Stomach (tissue), 9 donors: Measurements from ENCODE around the gene PTPN7. TPM values are rescaled to one million over a fixed set of nuclear protein-coding genes. Genes with fewer than 3 reads are reported as not detected.

ENCODE experiments used
- DNase-seq, 2 donors: peaks; one replicate each; pipeline versions ENCODE4 v3.0.0 to v3.0.0-alpha.2; 2013 to 2019
- H3K27ac ChIP-seq, 5 donors: fragments of 200-600 bp in 4 of 5; sonication (generic) in 4 of 5; one replicate each; pipeline ENCODE4 v1.5.1; 2013 to 2019; ENCODE audit warnings: mild to moderate bottlenecking in 1 of 5, moderate library complexity in 1 of 5
- H3K27me3 ChIP-seq, 3 donors: fragments of 200-600 bp; sonication (generic); one replicate each; pipeline ENCODE4 v1.5.1; 2017 to 2019; ENCODE audit warnings: mixed run types in 1 of 3
- H3K36me3 ChIP-seq, 4 donors: fragments of 200-600 bp; sonication (generic); 1 replicate in 3 of 4; 2 replicates in 1 of 4; pipeline ENCODE4 v1.5.1; 2016 to 2019
- H3K4me1 ChIP-seq, 4 donors: fragments of 200-600 bp; sonication (generic); one replicate each; pipeline ENCODE4 v1.5.1; 2016 to 2019
- H3K4me3 ChIP-seq, 4 donors: fragments of 200-600 bp; sonication (generic) in 3 of 4; one replicate each; pipeline ENCODE4 v1.5.1; 2016 to 2019; ENCODE audit warnings: mild to moderate bottlenecking in 1 of 4
- H3K9me3 ChIP-seq, 4 donors: fragments of 200-600 bp; sonication (generic); one replicate each; pipeline ENCODE4 v1.5.1; 2016 to 2019
- CTCF ChIP-seq, 7 experiments: fragments of 450-650 bp in 4 of 7; fragments of 200-600 bp in 3 of 7; sonication (generic) in 3 of 7; IDR thresholded peaks; one replicate each; pipeline ENCODE4 v1.5.1; 2016 to 2019; ENCODE audit warnings: antibody characterized with exemption in 7 of 7, control low read depth in 2 of 7, mild to moderate bottlenecking in 1 of 7
- EP300 ChIP-seq: sonication (generic); formaldehyde crosslinking; IDR thresholded peaks from one replicate; pipeline ENCODE4 v1.6.1; 2017; ENCODE audit warnings: antibody characterized with exemption
- POLR2A ChIP-seq, 4 donors: fragments of 450-650 bp; IDR thresholded peaks; one replicate each; pipeline ENCODE4 v1.6.1; 2016; ENCODE audit warnings: antibody characterized with exemption in 4 of 4, control low read depth in 2 of 4, mild to moderate bottlenecking in 1 of 4, moderate library complexity in 1 of 4
- POLR2AphosphoS5 ChIP-seq, 3 donors: sonication (generic); formaldehyde crosslinking; IDR thresholded peaks; one replicate each; pipeline ENCODE4 v1.6.1; 2016; ENCODE audit warnings: antibody characterized with exemption in 3 of 3
- WGBS, 5 donors: extraction: QIAGEN DNeasy Blood & Tissue Kit in 3 of 5; methylation state at CpG; one replicate each; pipeline versions ENCODE4 v1.1.5 to v1.1.7; 2013 to 2018; 5-methylcytosine and 5-hydroxymethylcytosine counted together
- intact Hi-C: fragments of 100-400 bp; cut with DNase I; formaldehyde crosslinking; loops from one replicate; pipeline ENCODE4 v1.15.1; 2023; ENCODE audit warnings: low total_unique reads
- polyA plus RNA-seq, 3 donors: library from polyadenylated mRNA; stranded (reverse); fragments of 200-250 nt; gene quantifications; one replicate each; pipeline ENCODE4 v1.2.3, GENCODE V29; 2013
- total RNA-seq, 5 donors: library from RNA; depleted of rRNA; stranded (reverse); fragments of >200 nt; gene quantifications; one replicate each; pipeline versions ENCODE4 v1.1.0 to v1.2.3, GENCODE V29; 2014 to 2016
- donor health status: healthy with polysubstance abuse.
- donor health status: Bipolar disorder and iron deficiency.
- donor health status: healthy.

Gene PTPN7
- total and polyA plus RNA-seq, 8 donors, result 1.8 to 16.3 (median 4.0) TPM; not detected in 1

- Histone ChIP-seq H3K27ac (no peak overlapping the region), H3K9me3 (no peaks in the 10 kb centered on the region), H3K27me3 (peaks cover 0 to 4% (median 0%) of the 10 kb centered on the region in 3 donors), H3K4me3 (no peak overlapping the region), H3K36me3 (peaks cover 0 to 17% (median 5%) of the 10 kb centered on the region in 4 donors), H3K4me1 (peaks cover 0 to 23% (median 11%) of the 10 kb centered on the region in 4 donors)
- 77 to 91% (median 82%) methylated on average over 8 of the region's 8 CpGs for WGBS, 5 donors
- intact Hi-C loops, result no loop called here
- DNase-seq, result no peak
- TF ChIP-seq EP300 (no peak), POLR2A (IDR thresholded peaks at IDR 0.05) (no peak)
These were observed 3.8 kb downstream of the PTPN7 start for GRCh38 chr1:202156590-202156989.

- H3K27ac ChIP-seq, result no peak overlapping the region
- DNase-seq, result peak; percentile 57 to 65
- TF ChIP-seq POLR2A (IDR thresholded peaks at IDR 0.05) (no peak), EP300 (no peak), CTCF (IDR thresholded peaks at IDR 0.05) (no peak), POLR2AphosphoS5 (IDR thresholded peaks at IDR 0.05) (no peak)
- H3K4me1 ChIP-seq, result peaks cover 0 to 17% (median 11%) of the 10 kb centered on the region in 4 donors
- peaks cover 0 to 18% (median 5%) of the 10 kb centered on the region in 4 donors for H3K36me3 ChIP-seq
- intact Hi-C loops, result no loop called here
- H3K9me3 ChIP-seq, result no peaks in the 10 kb centered on the region
- WGBS, 5 donors, result 25 to 43% (median 32%) methylated on average over 8 of the region's 8 CpGs
- H3K4me3 ChIP-seq, result no peak overlapping the region
- peaks cover 0 to 4% (median 0%) of the 10 kb centered on the region in 3 donors for H3K27me3 ChIP-seq
These were observed 4.9 kb downstream of the PTPN7 start for GRCh38 chr1:202155478-202156021.

GRCh38 chr1:202154766-202155477 is 5.5 kb downstream of the PTPN7 start:
- 31 to 41% (median 32%) methylated on average over 11 of the region's 11 CpGs for WGBS, 5 donors
- TF ChIP-seq CTCF (IDR thresholded peaks at IDR 0.05) (peak in 3 of 7 experiments; percentile 8 to 30 (median 20)), POLR2AphosphoS5 (IDR thresholded peaks at IDR 0.05) (no peak)
- peaks cover 0 to 21% (median 5%) of the 10 kb centered on the region in 4 donors for H3K36me3 ChIP-seq
- peak; percentile 49 to 87 for DNase-seq
- no peak overlapping the region for H3K4me3 ChIP-seq
- H3K9me3 ChIP-seq, result no peaks in the 10 kb centered on the region
- no peak overlapping the region for H3K27ac ChIP-seq
- intact Hi-C loops, result no loop called here
- H3K4me1 ChIP-seq, result peaks cover 0 to 17% (median 11%) of the 10 kb centered on the region in 4 donors
- no peaks in the 10 kb centered on the region for H3K27me3 ChIP-seq

GRCh38 chr1:202154148-202154765 is 6.1 kb downstream of the PTPN7 start:
- Histone ChIP-seq H3K36me3 (peaks cover 0 to 21% (median 5%) of the 10 kb centered on the region in 4 donors), H3K27me3 (no peaks in the 10 kb centered on the region), H3K4me3 (no peak overlapping the region), H3K27ac (no peak overlapping the region), H3K9me3 (no peaks in the 10 kb centered on the region), H3K4me1 (peaks cover 0 to 17% (median 11%) of the 10 kb centered on the region in 4 donors)
- DNase-seq, result no peak
- intact Hi-C loops, result no loop called here
- 87 to 91% (median 89%) methylated on average over 10 of the region's 10 CpGs for WGBS, 5 donors
- TF ChIP-seq CTCF (IDR thresholded peaks at IDR 0.05), result no peak
